VCaP (cell line): ENCODE measurements around the gene LIMK1.

Experiments
- H3K27ac ChIP-seq: fragments of 450-650 bp; 2 replicates; pipeline ENCODE4 v1.5.1; 2017
- CTCF ChIP-seq: fragments of 450-650 bp; conservative IDR thresholded peaks from 2 replicates; pipeline ENCODE4 v1.5.1; 2017; ENCODE audit warnings: mild to moderate bottlenecking, moderate library complexity

Gene LIMK1

GRCh38 chr7:74078461-74078860, 5.1 kb upstream of the LIMK1 start:
- H3K27ac ChIP-seq = no peak overlapping the region
- no peak for TF ChIP-seq CTCF

GRCh38 chr7:74082770-74083116, 861 bp upstream of the LIMK1 start:
- TF ChIP-seq CTCF = no peak
- H3K27ac ChIP-seq = peak overlapping the region; percentile 78; the same call in 1 of the 2 replicates

- TF ChIP-seq CTCF = no peak
- H3K27ac ChIP-seq = peak overlapping the region; percentile 78; the same call in 1 of the 2 replicates
These were observed 521 bp downstream of the LIMK1 start for GRCh38 chr7:74083928-74084721.

GRCh38 chr7:74084722-74085578, 1.3 kb downstream of the LIMK1 start:
- peak overlapping the region; percentile 78; the same call in 1 of the 2 replicates for H3K27ac ChIP-seq
- TF ChIP-seq CTCF = no peak

- H3K27ac ChIP-seq = no peak overlapping the region
- TF ChIP-seq CTCF = no peak
These were observed 4.3 kb downstream of the LIMK1 start for GRCh38 chr7:74087791-74088453.

- no peak overlapping the region for H3K27ac ChIP-seq
- TF ChIP-seq CTCF = no peak
These were observed 8.8 kb downstream of the LIMK1 start for GRCh38 chr7:74092321-74092963.
